KMS-11 (cell line): Measurements from ENCODE around the gene PCSK2.
A peak's percentile ranks its signal among the peaks of the same experiment; 100 is the strongest.

Source experiments
- H2AFZ ChIP-seq: fragments of 200-600 bp; sonication (generic); 2 replicates; pipeline ENCODE4 v1.6.1; 2016; ENCODE audit warnings: antibody characterized with exemption, mixed run types, low read depth
- H3K27ac ChIP-seq: fragments of 200-600 bp; sonication (generic); 2 replicates; pipeline ENCODE4 v1.6.1; 2016; ENCODE audit warnings: mild to moderate bottlenecking, mixed run types
- H3K27me3 ChIP-seq: fragments of 200-600 bp; sonication (generic); 2 replicates; pipeline ENCODE4 v1.6.1; 2017; ENCODE audit warnings: mild to moderate bottlenecking, low read depth, mixed run types, moderate library complexity; ENCODE audit not compliant: insufficient read depth
- H3K36me3 ChIP-seq: fragments of 200-600 bp; sonication (generic); 2 replicates; pipeline ENCODE4 v1.6.1; 2017; ENCODE audit warnings: mild to moderate bottlenecking, mixed run types; ENCODE audit not compliant: insufficient read depth
- H3K4me1 ChIP-seq: fragments of 200-600 bp; sonication (generic); 2 replicates; pipeline ENCODE4 v1.6.1; 2016; ENCODE audit warnings: mild to moderate bottlenecking, low read depth, mixed run types; ENCODE audit not compliant: poor library complexity, severe bottlenecking
- H3K4me2 ChIP-seq: fragments of 200-600 bp; sonication (generic); 2 replicates; pipeline ENCODE4 v1.7.0; 2016; ENCODE audit warnings: mild to moderate bottlenecking, mixed run types
- H3K4me3 ChIP-seq: fragments of 200-600 bp; sonication (generic); IDR thresholded peaks from 2 replicates; pipeline ENCODE4 v1.6.1; 2017; ENCODE audit warnings: low read depth, low read length, mixed read lengths; ENCODE audit not compliant: insufficient read depth
- H3K79me2 ChIP-seq: fragments of 200-600 bp; sonication (generic); 2 replicates; pipeline ENCODE4 v1.6.1; 2016; ENCODE audit warnings: low read depth, mixed run types; ENCODE audit not compliant: insufficient read depth
- H3K9ac ChIP-seq: fragments of 200-600 bp; sonication (generic); 2 replicates; pipeline ENCODE4 v1.6.1; 2016; ENCODE audit warnings: mild to moderate bottlenecking, mixed run types
- H4K20me1 ChIP-seq: fragments of 200-600 bp; sonication (generic); 2 replicates; pipeline ENCODE4 v1.6.1; 2016; ENCODE audit warnings: mild to moderate bottlenecking, mixed run types; ENCODE audit not compliant: insufficient read depth
- CTCF ChIP-seq: fragments of 200-600 bp; sonication (generic); conservative IDR thresholded peaks from 2 replicates; pipeline ENCODE4 v1.6.1; 2017; ENCODE audit warnings: low read depth, mild to moderate bottlenecking, antibody characterized with exemption, low read length, moderate library complexity, mixed read lengths

Gene PCSK2

DNA sequence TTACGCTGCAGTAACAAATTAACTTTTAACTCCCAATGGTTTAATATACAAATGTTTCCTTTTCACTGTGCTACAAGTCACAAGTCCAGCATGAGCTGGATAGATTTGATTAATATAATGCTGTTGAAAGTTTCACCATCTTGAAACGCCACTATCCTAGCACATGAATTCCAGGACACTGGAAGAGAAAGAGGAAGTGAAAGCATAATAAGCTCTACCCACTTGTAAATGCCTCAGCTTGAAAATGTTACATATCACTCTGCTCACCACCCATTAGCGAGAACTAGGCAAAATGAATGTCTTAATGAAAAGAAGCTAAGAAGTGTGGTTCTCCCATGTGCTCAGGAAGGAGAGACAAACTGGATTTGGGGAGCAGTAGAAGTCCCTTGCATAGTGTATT, 46.9 kb downstream of the PCSK2 start:
- no peak overlapping the region for H3K4me2 ChIP-seq
- no peaks in the 10 kb centered on the region for H3K36me3 ChIP-seq
- H3K4me1 ChIP-seq: no peaks in the 10 kb centered on the region
- no peak overlapping the region for H3K27ac ChIP-seq
- TF ChIP-seq CTCF: no peak
- no peak overlapping the region for H3K9ac ChIP-seq
- no peaks in the 10 kb centered on the region for H4K20me1 ChIP-seq
- H3K79me2 ChIP-seq: no peaks in the 10 kb centered on the region
- no peak overlapping the region for H3K4me3 ChIP-seq
- no peak overlapping the region for H2AFZ ChIP-seq
- H3K27me3 ChIP-seq: no peaks in the 10 kb centered on the region

- no peaks in the 10 kb centered on the region for H3K36me3 ChIP-seq
- H4K20me1 ChIP-seq: no peaks in the 10 kb centered on the region
- no peak overlapping the region for H2AFZ ChIP-seq
- H3K27me3 ChIP-seq: no peaks in the 10 kb centered on the region
- no peaks in the 10 kb centered on the region for H3K79me2 ChIP-seq
- H3K4me1 ChIP-seq: no peaks in the 10 kb centered on the region
- no peak overlapping the region for H3K9ac ChIP-seq
- no peak overlapping the region for H3K4me3 ChIP-seq
- H3K27ac ChIP-seq: no peak overlapping the region
- no peak for TF ChIP-seq CTCF
- no peak overlapping the region for H3K4me2 ChIP-seq
Observed at GRCh38 chr20:17276101-17276500, 49.3 kb downstream of the PCSK2 start.

DNA sequence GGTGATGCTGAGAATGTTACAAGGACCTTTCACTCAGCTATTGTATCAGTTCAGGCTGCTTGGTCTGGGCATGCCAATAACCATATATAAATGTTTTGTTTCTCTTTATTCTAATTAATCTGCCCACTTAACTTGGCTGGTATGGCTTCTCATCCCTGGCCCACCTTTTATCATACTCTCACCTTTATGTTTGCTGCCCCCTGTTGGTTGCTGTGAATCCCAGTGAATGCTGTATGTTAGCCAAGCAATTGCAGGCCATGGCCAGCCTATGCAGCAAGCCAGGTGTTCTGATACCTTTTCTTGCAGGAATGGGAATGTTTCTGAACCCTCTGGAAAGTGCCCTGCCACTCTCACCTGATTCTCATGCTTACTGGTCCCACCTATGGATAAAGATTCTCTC, 54.6 kb downstream of the PCSK2 start:
- H3K36me3 ChIP-seq: no peaks in the 10 kb centered on the region
- H3K9ac ChIP-seq: no peak overlapping the region
- no peaks in the 10 kb centered on the region for H4K20me1 ChIP-seq
- no peak overlapping the region for H2AFZ ChIP-seq
- no peak overlapping the region for H3K27ac ChIP-seq
- H3K4me3 ChIP-seq: no peak overlapping the region
- H3K79me2 ChIP-seq: no peaks in the 10 kb centered on the region
- no peaks in the 10 kb centered on the region for H3K27me3 ChIP-seq
- TF ChIP-seq CTCF: peak; percentile 56
- H3K4me2 ChIP-seq: no peak overlapping the region
- H3K4me1 ChIP-seq: no peaks in the 10 kb centered on the region

- Histone ChIP-seq H3K36me3 (no peaks in the 10 kb centered on the region), H2AFZ (no peak overlapping the region)
- no peak for TF ChIP-seq CTCF
Observed at GRCh38 chr20:17282501-17282900, 55.7 kb downstream of the PCSK2 start.

GRCh38 chr20:17287503-17287902, 60.7 kb downstream of the PCSK2 start:
- Histone ChIP-seq H2AFZ (no peak overlapping the region), H3K4me2 (no peak overlapping the region), H3K79me2 (no peaks in the 10 kb centered on the region), H4K20me1 (no peaks in the 10 kb centered on the region), H3K36me3 (no peaks in the 10 kb centered on the region), H3K4me1 (no peaks in the 10 kb centered on the region), H3K27me3 (no peaks in the 10 kb centered on the region), H3K27ac (no peak overlapping the region), H3K4me3 (no peak overlapping the region), H3K9ac (no peak overlapping the region)
- TF ChIP-seq CTCF: no peak; the same call in 1 of the 2 replicates

More at GRCh38 chr20:17282501-17282900, 55.7 kb downstream of the PCSK2 start:
- H3K4me3 ChIP-seq: no peak overlapping the region
- H3K27me3 ChIP-seq: no peaks in the 10 kb centered on the region
- H3K4me2 ChIP-seq: no peak overlapping the region
- H3K4me1 ChIP-seq: no peaks in the 10 kb centered on the region
- no peak overlapping the region for H3K27ac ChIP-seq
- no peaks in the 10 kb centered on the region for H4K20me1 ChIP-seq
- H3K9ac ChIP-seq: no peak overlapping the region
- no peaks in the 10 kb centered on the region for H3K79me2 ChIP-seq
